ENCODE results near the gene ALPG.
"Not testable (repeated sequence)": the region's sequence is repeated elsewhere in the genome, so short reads cannot be mapped to it uniquely, and the experiment has no call there.

The ALPG gene

GRCh38 chr2:232377841-232378734 is 28.6 kb upstream of the ALPG start:
- no peaks in the 10 kb centered on the region; the same call in 1 of the 2 replicates for H3K27me3 ChIP-seq (ENCODE audit: control insufficient read depth, insufficient read depth, low read length)
- H3K4me3 ChIP-seq (ENCODE audit: low read depth, low read length): no peak overlapping the region
- no peaks in the 10 kb centered on the region for H3K36me3 ChIP-seq (ENCODE audit: control insufficient read depth, insufficient read depth, low read length)
- H3K9ac ChIP-seq (ENCODE audit: low read length): no peak overlapping the region
- peaks cover 8% of the 10 kb centered on the region for H3K4me1 ChIP-seq (ENCODE audit: control insufficient read depth, insufficient read depth, low read length)
- H3K27ac ChIP-seq (ENCODE audit: low read depth, low read length): no peak overlapping the region
- no peaks in the 10 kb centered on the region for H3K9me3 ChIP-seq (ENCODE audit: control insufficient read depth, insufficient read depth, low read depth, low read length)

DNA sequence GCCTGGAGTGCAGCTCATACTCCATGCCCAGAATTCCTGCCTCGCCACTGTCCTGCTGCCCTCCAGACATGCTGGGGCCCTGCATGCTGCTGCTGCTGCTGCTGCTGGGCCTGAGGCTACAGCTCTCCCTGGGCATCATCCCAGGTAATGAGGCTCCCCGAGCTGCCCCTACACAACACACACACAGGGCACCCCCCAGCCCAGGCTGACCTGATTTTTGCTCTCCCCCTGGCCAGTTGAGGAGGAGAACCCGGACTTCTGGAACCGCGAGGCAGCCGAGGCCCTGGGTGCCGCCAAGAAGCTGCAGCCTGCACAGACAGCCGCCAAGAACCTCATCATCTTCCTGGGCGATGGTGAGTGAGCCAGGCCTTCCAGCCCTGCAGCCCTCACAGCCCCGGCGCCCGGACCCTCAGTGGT is 27.9 kb upstream of the ALPG start, which contains the start of gene ALPP:
ALPP (plus strand) TSS at position 17 of the 417 bp plus-strand sequence; CDS start at position 69, 52 bp downstream.
- not testable (repeated sequence) for H3K27ac ChIP-seq (ENCODE audit: low read depth, low read length)

DNA sequence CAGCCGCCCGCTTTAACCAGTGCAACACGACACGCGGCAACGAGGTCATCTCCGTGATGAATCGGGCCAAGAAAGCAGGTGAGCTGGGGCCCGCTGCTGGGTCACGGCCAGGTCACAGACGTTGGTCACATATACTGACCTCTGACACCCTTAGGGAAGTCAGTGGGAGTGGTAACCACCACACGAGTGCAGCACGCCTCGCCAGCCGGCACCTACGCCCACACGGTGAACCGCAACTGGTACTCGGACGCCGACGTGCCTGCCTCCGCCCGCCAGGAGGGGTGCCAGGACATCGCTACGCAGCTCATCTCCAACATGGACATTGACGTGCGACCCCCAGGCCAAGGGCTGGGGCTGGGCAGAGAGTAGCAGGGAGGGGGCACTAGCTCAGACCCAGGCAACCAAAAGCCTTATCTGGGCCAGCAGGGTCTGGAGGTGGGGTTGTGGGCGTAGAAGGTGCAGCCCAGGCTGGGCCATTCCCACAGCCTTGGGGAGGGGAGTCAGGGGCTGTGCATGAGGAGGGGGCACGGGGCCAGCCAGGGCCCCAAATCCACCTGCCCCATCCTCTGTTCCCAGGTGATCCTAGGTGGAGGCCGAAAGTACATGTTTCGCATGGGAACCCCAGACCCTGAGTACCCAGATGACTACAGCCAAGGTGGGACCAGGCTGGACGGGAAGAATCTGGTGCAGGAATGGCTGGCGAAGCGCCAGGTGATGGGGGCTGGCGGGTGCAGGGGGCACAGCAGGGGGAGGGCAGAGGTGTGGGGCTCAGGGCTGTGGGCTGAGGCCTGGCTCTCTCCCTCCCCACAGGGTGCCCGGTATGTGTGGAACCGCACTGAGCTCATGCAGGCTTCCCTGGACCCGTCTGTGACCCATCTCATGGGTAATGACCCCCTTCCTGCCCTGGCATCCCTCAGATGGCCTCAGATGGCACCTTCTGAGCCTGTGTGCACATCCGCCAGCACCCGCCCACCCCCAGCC is 26.7 kb upstream of the ALPG start:
- H3K36me3 ChIP-seq (ENCODE audit: control insufficient read depth, insufficient read depth, low read length); H3K27ac ChIP-seq (ENCODE audit: low read depth, low read length); H3K27me3 ChIP-seq (ENCODE audit: control insufficient read depth, insufficient read depth, low read length); H3K9me3 ChIP-seq (ENCODE audit: control insufficient read depth, insufficient read depth, low read depth, low read length); H3K4me1 ChIP-seq (ENCODE audit: control insufficient read depth, insufficient read depth, low read length); H3K4me3 ChIP-seq (ENCODE audit: low read depth, low read length); H3K9ac ChIP-seq (ENCODE audit: low read length): not testable (repeated sequence)

More for the DNA sequence above, 27.9 kb upstream of the ALPG start, which contains the start of gene ALPP:
- H3K36me3 ChIP-seq (ENCODE audit: control insufficient read depth, insufficient read depth, low read length); H3K4me3 ChIP-seq (ENCODE audit: low read depth, low read length); H3K9me3 ChIP-seq (ENCODE audit: control insufficient read depth, insufficient read depth, low read depth, low read length); H3K9ac ChIP-seq (ENCODE audit: low read length); H3K4me1 ChIP-seq (ENCODE audit: control insufficient read depth, insufficient read depth, low read length); H3K27me3 ChIP-seq (ENCODE audit: control insufficient read depth, insufficient read depth, low read length): not testable (repeated sequence)

DNA sequence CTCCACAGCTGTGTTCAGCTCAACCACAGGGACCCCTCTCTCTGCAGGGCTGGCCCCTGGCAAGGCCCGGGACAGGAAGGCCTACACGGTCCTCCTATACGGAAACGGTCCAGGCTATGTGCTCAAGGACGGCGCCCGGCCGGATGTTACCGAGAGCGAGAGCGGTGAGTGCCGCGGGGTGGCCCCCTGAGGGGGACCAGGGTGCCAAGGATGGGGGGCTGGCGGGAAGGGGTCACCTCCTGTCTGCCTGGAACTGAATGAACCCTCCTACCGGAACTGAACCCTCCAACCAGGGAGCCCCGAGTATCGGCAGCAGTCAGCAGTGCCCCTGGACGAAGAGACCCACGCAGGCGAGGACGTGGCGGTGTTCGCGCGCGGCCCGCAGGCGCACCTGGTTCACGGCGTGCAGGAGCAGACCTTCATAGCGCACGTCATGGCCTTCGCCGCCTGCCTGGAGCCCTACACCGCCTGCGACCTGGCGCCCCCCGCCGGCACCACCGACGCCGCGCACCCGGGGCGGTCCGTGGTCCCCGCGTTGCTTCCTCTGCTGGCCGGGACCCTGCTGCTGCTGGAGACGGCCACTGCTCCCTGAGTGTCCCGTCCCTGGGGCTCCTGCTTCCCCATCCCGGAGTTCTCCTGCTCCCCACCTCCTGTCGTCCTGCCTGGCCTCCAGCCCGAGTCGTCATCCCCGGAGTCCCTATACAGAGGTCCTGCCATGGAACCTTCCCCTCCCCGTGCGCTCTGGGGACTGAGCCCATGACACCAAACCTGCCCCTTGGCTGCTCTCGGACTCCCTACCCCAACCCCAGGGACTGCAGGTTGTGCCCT is 25.2 kb upstream of the ALPG start:
- peaks cover 11% of the 10 kb centered on the region; the same call in 1 of the 2 replicates for H3K4me1 ChIP-seq (ENCODE audit: control insufficient read depth, insufficient read depth, low read length)
- not testable (repeated sequence) for H3K9ac ChIP-seq (ENCODE audit: low read length); H3K4me3 ChIP-seq (ENCODE audit: low read depth, low read length); H3K9me3 ChIP-seq (ENCODE audit: control insufficient read depth, insufficient read depth, low read depth, low read length); H3K36me3 ChIP-seq (ENCODE audit: control insufficient read depth, insufficient read depth, low read length); H3K27ac ChIP-seq (ENCODE audit: low read depth, low read length)
- H3K27me3 ChIP-seq (ENCODE audit: control insufficient read depth, insufficient read depth, low read length): peaks cover 24% of the 10 kb centered on the region

GRCh38 chr2:232382331-232383225 is 24.1 kb upstream of the ALPG start:
- Histone ChIP-seq H3K27me3 (ENCODE audit: control insufficient read depth, insufficient read depth, low read length) (peaks cover 36% of the 10 kb centered on the region), H3K4me1 (ENCODE audit: control insufficient read depth, insufficient read depth, low read length) (peaks cover 11% of the 10 kb centered on the region; the same call in 1 of the 2 replicates), H3K27ac (ENCODE audit: low read depth, low read length) (no peak overlapping the region)

DNA sequence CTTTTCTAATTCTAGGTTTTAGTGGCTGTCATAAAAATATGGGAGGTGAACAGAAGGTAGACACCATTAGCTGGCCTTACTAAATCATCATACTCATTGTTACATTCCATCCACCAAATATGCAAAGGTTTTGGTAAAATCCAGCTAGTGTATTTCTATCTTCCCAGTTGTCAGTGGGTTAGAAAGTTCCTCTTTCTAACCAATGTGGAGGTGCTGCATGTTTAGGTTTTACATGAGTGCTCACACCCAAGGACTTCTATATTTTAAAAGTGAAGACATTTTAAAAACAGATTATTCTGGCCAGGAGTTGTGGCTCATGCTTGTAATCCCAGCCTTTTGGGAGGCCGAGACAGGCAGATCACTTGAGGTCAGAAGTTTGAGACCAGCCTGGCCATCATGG is 22.2 kb upstream of the ALPG start:
- Histone ChIP-seq H3K4me3 (ENCODE audit: low read depth, low read length) (no peak overlapping the region), H3K9ac (ENCODE audit: low read length) (no peak overlapping the region), H3K36me3 (ENCODE audit: control insufficient read depth, insufficient read depth, low read length) (no peaks in the 10 kb centered on the region), H3K27ac (ENCODE audit: low read depth, low read length) (no peak overlapping the region), H3K9me3 (ENCODE audit: control insufficient read depth, insufficient read depth, low read depth, low read length) (no peaks in the 10 kb centered on the region), H3K4me1 (ENCODE audit: control insufficient read depth, insufficient read depth, low read length) (peaks cover 22% of the 10 kb centered on the region), H3K27me3 (ENCODE audit: control insufficient read depth, insufficient read depth, low read length) (peaks cover 54% of the 10 kb centered on the region)

More at GRCh38 chr2:232382331-232383225, 24.1 kb upstream of the ALPG start:
- Histone ChIP-seq H3K9ac (ENCODE audit: low read length) (no peak overlapping the region), H3K9me3 (ENCODE audit: control insufficient read depth, insufficient read depth, low read depth, low read length) (no peaks in the 10 kb centered on the region), H3K4me3 (ENCODE audit: low read depth, low read length) (no peak overlapping the region), H3K36me3 (ENCODE audit: control insufficient read depth, insufficient read depth, low read length) (no peaks in the 10 kb centered on the region)

- peaks cover 28% of the 10 kb centered on the region for H3K4me1 ChIP-seq (ENCODE audit: control insufficient read depth, insufficient read depth, low read length)
- not testable (repeated sequence) for H3K9ac ChIP-seq (ENCODE audit: low read length); H3K27ac ChIP-seq (ENCODE audit: low read depth, low read length); H3K36me3 ChIP-seq (ENCODE audit: control insufficient read depth, insufficient read depth, low read length); H3K4me3 ChIP-seq (ENCODE audit: low read depth, low read length); H3K9me3 ChIP-seq (ENCODE audit: control insufficient read depth, insufficient read depth, low read depth, low read length)
- H3K27me3 ChIP-seq (ENCODE audit: control insufficient read depth, insufficient read depth, low read length): peaks cover 60% of the 10 kb centered on the region
Observed at GRCh38 chr2:232385058-232385457, 21.6 kb upstream of the ALPG start.

GRCh38 chr2:232385660-232386489 is 20.8 kb upstream of the ALPG start:
- peak overlapping the region; percentile 65 for H3K4me3 ChIP-seq (ENCODE audit: low read depth, low read length)
- H3K27ac ChIP-seq (ENCODE audit: low read depth, low read length): no peak overlapping the region
- H3K9ac ChIP-seq (ENCODE audit: low read length): peak overlapping the region; percentile 73
- peaks cover 32% of the 10 kb centered on the region for H3K4me1 ChIP-seq (ENCODE audit: control insufficient read depth, insufficient read depth, low read length)
- H3K27me3 ChIP-seq (ENCODE audit: control insufficient read depth, insufficient read depth, low read length): peaks cover 67% of the 10 kb centered on the region
- H3K36me3 ChIP-seq (ENCODE audit: control insufficient read depth, insufficient read depth, low read length): no peaks in the 10 kb centered on the region
- H3K9me3 ChIP-seq (ENCODE audit: control insufficient read depth, insufficient read depth, low read depth, low read length): no peaks in the 10 kb centered on the region

GRCh38 chr2:232386490-232386739 is 20.2 kb upstream of the ALPG start:
- Histone ChIP-seq H3K4me1 (ENCODE audit: control insufficient read depth, insufficient read depth, low read length) (peaks cover 34% of the 10 kb centered on the region), H3K36me3 (ENCODE audit: control insufficient read depth, insufficient read depth, low read length) (no peaks in the 10 kb centered on the region), H3K27me3 (ENCODE audit: control insufficient read depth, insufficient read depth, low read length) (peaks cover 69% of the 10 kb centered on the region), H3K27ac (ENCODE audit: low read depth, low read length) (no peak overlapping the region), H3K9me3 (ENCODE audit: control insufficient read depth, insufficient read depth, low read depth, low read length) (no peaks in the 10 kb centered on the region), H3K9ac (ENCODE audit: low read length) (peak overlapping the region; percentile 73), H3K4me3 (ENCODE audit: low read depth, low read length) (peak overlapping the region; percentile 65)

All from HUES6 (cell line).